BLaER1 treated with 17β-estradiol and CSF1 and Interleukin-3, amounts not matched to agents 10 nM and 100 nM (cell line): ENCODE measurements around the gene TMEM238L.

Experiments used
- H3K27ac ChIP-seq, 11 experiments: shearing (Covaris generic); formaldehyde crosslinking; 2 replicates each; pipeline ENCODE4 v1.8.1; 2022
- H3K27me3 ChIP-seq, 11 experiments: shearing (Covaris generic); formaldehyde crosslinking; 2 replicates each; pipeline ENCODE4 v1.8.1; 2022
- H3K36me3 ChIP-seq, 11 experiments: shearing (Covaris generic); formaldehyde crosslinking; 2 replicates each; pipeline ENCODE4 v1.8.1; 2022
- H3K4me1 ChIP-seq, 10 experiments: shearing (Covaris generic); formaldehyde crosslinking; 2 replicates each; pipeline ENCODE4 v1.8.1; 2022
- H3K4me2 ChIP-seq, 11 experiments: shearing (Covaris generic); formaldehyde crosslinking; 2 replicates each; pipeline ENCODE4 v1.8.1; 2022
- H3K4me3 ChIP-seq, 10 experiments: shearing (Covaris generic); formaldehyde crosslinking; 2 replicates each; pipeline ENCODE4 v1.8.1; 2022
- H3K9ac ChIP-seq, 11 experiments: shearing (Covaris generic); formaldehyde crosslinking; 2 replicates each; pipeline ENCODE4 v1.8.1; 2022
- H3K9me3 ChIP-seq, 11 experiments: shearing (Covaris generic); formaldehyde crosslinking; replicated peaks in 1 of 11; 2 replicates each; pipeline ENCODE4 v1.8.1; 2022
- H4K20me1 ChIP-seq, 11 experiments: shearing (Covaris generic); formaldehyde crosslinking; 2 replicates each; pipeline ENCODE4 v1.8.1; 2022
- Cebpa-rat ChIP-seq, 11 experiments: shearing (Covaris generic); IDR thresholded peaks; 2 replicates each; pipeline ENCODE4 v1.8.1; 2022

TMEM238L gene

DNA sequence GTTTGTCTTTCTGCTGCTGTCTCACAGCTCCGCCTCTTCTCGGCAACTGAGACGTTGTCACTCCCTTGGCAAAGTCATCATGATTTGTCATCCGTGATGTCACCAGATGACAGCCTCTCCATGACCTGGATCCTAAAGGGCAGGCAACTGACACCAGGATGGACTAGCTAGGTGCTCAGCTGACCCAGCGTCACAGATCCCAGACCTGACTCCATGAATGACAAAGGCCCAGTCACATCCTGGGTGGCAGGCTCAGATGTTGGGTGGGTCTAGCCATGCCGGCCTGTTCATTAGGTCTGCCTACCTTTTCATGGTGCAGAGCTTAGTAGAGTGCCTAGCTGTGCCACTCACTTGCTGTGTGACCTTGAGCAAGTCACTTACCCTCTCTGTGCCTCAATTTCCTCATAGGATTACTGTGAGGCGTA is 3.8 kb upstream of the TMEM238L start:
- Histone ChIP-seq H3K9me3 (no peaks in the 10 kb centered on the region), H3K4me2 (no peak overlapping the region), H3K27ac (no peak overlapping the region), H4K20me1 (no peaks in the 10 kb centered on the region), H3K27me3 (no peaks in the 10 kb centered on the region), H3K4me3 (no peak overlapping the region), H3K4me1 (peaks cover 0 to 7% (median 0%) of the 10 kb centered on the region in 10 experiments; a peak in 4 of 20 replicates), H3K9ac (no peak overlapping the region), H3K36me3 (no peaks in the 10 kb centered on the region)
- TF ChIP-seq Cebpa-rat (IDR thresholded peaks at IDR 0.05), result no peak

DNA sequence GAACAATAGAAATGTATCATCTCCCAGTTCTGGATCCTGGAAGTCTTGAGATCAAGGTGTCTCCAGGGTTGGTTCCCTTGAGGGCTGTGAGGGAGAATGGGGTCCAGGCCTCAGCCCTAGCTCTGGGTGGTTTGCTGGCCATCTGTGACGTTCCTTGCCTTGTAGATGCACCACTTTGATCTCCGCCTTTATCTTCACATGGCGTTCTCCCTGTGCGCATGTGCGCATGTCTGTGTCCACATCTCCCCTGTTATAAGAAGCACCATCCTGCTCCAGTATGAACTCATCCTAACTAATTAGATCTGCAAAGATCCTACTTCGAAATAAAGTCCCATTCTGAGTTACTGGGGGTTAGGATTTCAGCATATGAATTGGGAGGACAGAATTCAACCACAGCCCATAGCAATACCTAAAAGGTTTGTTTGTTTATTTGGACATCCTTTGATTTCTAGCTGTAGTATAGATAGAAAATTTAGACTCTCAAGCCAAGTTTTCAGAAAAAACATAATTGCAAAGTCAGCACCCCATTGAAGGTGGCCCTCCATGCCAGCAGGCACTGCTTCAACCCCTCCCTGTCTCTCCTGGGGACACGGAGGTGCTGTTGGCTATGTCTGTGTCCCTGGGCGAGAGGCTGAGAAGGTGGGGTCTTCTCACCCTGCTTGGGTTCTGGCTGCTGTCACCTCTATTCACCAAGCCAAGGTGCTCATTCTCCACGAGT is 2.8 kb upstream of the TMEM238L start:
- Histone ChIP-seq H3K4me2 (no peak overlapping the region), H3K36me3 (no peaks in the 10 kb centered on the region), H4K20me1 (no peaks in the 10 kb centered on the region), H3K4me1 (peaks cover 0 to 10% (median 0%) of the 10 kb centered on the region in 10 experiments; a peak in 4 of 20 replicates), H3K4me3 (no peak overlapping the region), H3K9me3 (no peaks in the 10 kb centered on the region), H3K27ac (no peak overlapping the region), H3K27me3 (no peaks in the 10 kb centered on the region), H3K9ac (no peak overlapping the region)
- no peak for TF ChIP-seq Cebpa-rat (IDR thresholded peaks at IDR 0.05)

DNA sequence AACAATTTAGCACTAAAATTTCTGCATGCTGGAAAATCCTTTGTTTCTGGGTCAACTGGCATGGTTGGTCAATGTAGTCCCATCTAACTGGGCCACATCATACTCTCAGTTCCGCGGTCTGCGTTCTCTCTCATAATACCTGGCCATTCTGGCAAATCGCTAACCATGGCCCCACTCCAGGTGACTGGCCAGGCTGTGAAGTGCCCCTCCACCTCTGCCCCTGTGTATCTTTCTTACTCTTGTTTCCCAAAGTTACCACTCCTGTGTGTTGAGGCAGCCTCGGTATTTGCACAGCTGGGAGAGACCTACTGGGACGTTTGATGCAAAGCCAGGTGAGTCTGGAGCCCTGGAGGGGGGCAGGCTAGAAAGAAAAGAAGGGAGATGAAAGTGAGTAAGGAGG is 2.0 kb upstream of the TMEM238L start:
- Histone ChIP-seq H3K27ac (no peak overlapping the region), H3K36me3 (no peaks in the 10 kb centered on the region), H3K4me2 (no peak overlapping the region), H3K9me3 (no peaks in the 10 kb centered on the region), H4K20me1 (no peaks in the 10 kb centered on the region), H3K4me3 (no peak overlapping the region), H3K9ac (no peak overlapping the region), H3K27me3 (no peaks in the 10 kb centered on the region), H3K4me1 (peaks cover 0 to 10% (median 0%) of the 10 kb centered on the region in 10 experiments; a peak in 4 of 20 replicates)
- TF ChIP-seq Cebpa-rat (IDR thresholded peaks at IDR 0.05), result no peak

- Histone ChIP-seq H3K9ac (no peak overlapping the region), H3K4me2 (no peak overlapping the region), H3K9me3 (no peaks in the 10 kb centered on the region), H3K36me3 (no peaks in the 10 kb centered on the region), H4K20me1 (no peaks in the 10 kb centered on the region), H3K4me3 (no peak overlapping the region), H3K27me3 (no peaks in the 10 kb centered on the region), H3K4me1 (peaks cover 0 to 12% (median 2%) of the 10 kb centered on the region in 10 experiments; a peak in 8 of 20 replicates), H3K27ac (no peak overlapping the region)
- no peak for TF ChIP-seq Cebpa-rat (IDR thresholded peaks at IDR 0.05)
These were observed 647 bp upstream of the TMEM238L start for GRCh38 chr17:10804546-10804945.

GRCh38 chr17:10803350-10803749 is 549 bp downstream of the TMEM238L start:
- H3K4me3 ChIP-seq, result no peak overlapping the region
- no peaks in the 10 kb centered on the region for H4K20me1 ChIP-seq
- H3K27me3 ChIP-seq, result no peaks in the 10 kb centered on the region
- no peak for TF ChIP-seq Cebpa-rat (IDR thresholded peaks at IDR 0.05)
- H3K4me1 ChIP-seq, result peaks cover 0 to 24% (median 12%) of the 10 kb centered on the region in 10 experiments; a peak in 14 of 20 replicates
- H3K27ac ChIP-seq, result no peak overlapping the region
- H3K9ac ChIP-seq, result no peak overlapping the region
- H3K4me2 ChIP-seq, result peak overlapping the region in 3 of 11 experiments; percentile 23 to 29 (median 23); a peak in 3 of 22 replicates
- no peaks in the 10 kb centered on the region for H3K36me3 ChIP-seq
- H3K9me3 ChIP-seq, result no peaks in the 10 kb centered on the region

DNA sequence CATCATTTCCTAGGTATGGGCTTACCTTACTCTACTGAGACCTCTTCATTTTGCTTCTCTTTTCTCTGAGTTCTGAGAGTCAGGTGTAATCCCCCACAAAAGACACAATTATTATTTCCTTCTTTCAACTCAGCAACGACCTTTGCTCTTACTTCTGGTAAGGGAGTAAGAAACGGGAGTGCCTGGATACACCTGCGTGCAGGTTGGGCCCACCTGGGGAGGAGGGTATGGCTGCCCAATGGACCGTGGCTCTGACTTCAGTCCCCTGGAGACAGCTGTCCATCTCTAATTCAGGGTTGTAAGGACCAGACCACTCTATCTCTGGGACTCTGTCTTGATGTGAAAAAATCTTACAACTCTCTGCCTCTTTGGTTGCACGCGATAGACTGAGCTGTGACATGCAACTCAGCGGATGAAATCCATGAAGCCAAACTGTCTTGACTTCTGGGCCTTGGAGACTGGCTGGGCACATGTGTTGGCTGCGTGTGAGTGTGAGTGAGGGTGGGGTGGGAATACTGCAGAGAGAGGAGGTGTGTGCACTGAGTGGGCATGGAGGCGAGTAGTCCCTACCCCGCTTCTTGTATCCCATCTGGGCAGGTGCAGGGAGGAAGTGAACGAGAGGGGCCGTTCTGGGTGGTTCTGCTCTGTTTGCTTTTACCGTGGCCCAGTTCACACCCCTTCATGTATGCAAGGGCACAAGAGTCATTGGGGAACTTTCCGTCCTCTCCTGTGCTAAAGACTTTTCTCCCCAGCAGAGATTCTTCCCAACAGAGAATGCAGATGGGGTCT is 1.2 kb downstream of the TMEM238L start:
- no peak overlapping the region for H3K9ac ChIP-seq
- peak overlapping the region in 5 of 11 experiments; percentile 7 to 29 (median 23); a peak in 4 of 22 replicates for H3K4me2 ChIP-seq

DNA sequence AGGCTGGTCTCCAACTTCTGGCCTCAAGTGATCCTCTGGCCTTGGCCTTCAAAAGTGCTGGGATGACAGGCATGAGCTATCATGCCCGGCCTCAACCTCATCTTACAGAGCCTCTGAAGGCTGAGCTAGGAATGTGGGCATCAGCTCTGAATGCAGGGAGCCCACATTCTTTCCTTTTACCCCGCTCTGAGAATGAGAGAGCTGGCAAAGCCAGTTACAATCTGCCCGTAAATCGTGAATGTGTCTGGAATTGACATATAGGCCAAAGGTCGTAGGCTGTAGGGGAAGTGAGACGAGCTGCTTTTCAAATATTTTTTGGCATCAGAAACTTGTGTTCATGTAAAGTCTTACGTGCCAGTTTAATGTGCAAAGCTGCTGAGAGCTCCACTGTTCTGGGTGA is 4.5 kb downstream of the TMEM238L start:
- no peaks in the 10 kb centered on the region; a peak in 1 of 22 replicates for H4K20me1 ChIP-seq
- H3K36me3 ChIP-seq, result no peaks in the 10 kb centered on the region

More for the DNA sequence above, 1.2 kb downstream of the TMEM238L start:
- Histone ChIP-seq H3K4me1 (peaks cover 0 to 30% (median 18%) of the 10 kb centered on the region in 10 experiments; a peak in 14 of 20 replicates), H3K9me3 (no peaks in the 10 kb centered on the region), H3K36me3 (no peaks in the 10 kb centered on the region), H3K4me3 (no peak overlapping the region), H3K27ac (no peak overlapping the region), H4K20me1 (no peaks in the 10 kb centered on the region), H3K27me3 (no peaks in the 10 kb centered on the region)
- no peak for TF ChIP-seq Cebpa-rat (IDR thresholded peaks at IDR 0.05)

GRCh38 chr17:10798910-10799309 is 5.0 kb downstream of the TMEM238L start:
- H4K20me1 ChIP-seq, result no peaks in the 10 kb centered on the region; a peak in 1 of 22 replicates
- H3K4me3 ChIP-seq, result no peak overlapping the region
- TF ChIP-seq Cebpa-rat (IDR thresholded peaks at IDR 0.05), result no peak
- H3K36me3 ChIP-seq, result no peaks in the 10 kb centered on the region
- H3K4me2 ChIP-seq, result peak overlapping the region in 9 of 11 experiments; percentile 17 to 69 (median 50); a peak in 14 of 22 replicates
- H3K27ac ChIP-seq, result no peak overlapping the region
- H3K4me1 ChIP-seq, result peaks cover 0 to 33% (median 21%) of the 10 kb centered on the region in 10 experiments; a peak in 14 of 20 replicates
- 0 out of 22 replicates have a peak overlapping the region, but pooled peaks of 1 of the 11 experiments have one; percentile 11 for H3K9ac ChIP-seq
- H3K27me3 ChIP-seq, result no peaks in the 10 kb centered on the region
- no peaks in the 10 kb centered on the region for H3K9me3 ChIP-seq

More for the DNA sequence above, 4.5 kb downstream of the TMEM238L start:
- peaks cover 0 to 33% (median 21%) of the 10 kb centered on the region in 10 experiments; a peak in 14 of 20 replicates for H3K4me1 ChIP-seq
- H3K27ac ChIP-seq, result no peak overlapping the region
- no peak overlapping the region for H3K9ac ChIP-seq
- no peak for TF ChIP-seq Cebpa-rat (IDR thresholded peaks at IDR 0.05)
- no peak overlapping the region for H3K4me3 ChIP-seq
- H3K9me3 ChIP-seq, result no peaks in the 10 kb centered on the region
- H3K27me3 ChIP-seq, result no peaks in the 10 kb centered on the region
- peak overlapping the region in 9 of 11 experiments; percentile 17 to 69 (median 50); a peak in 12 of 22 replicates for H3K4me2 ChIP-seq

DNA sequence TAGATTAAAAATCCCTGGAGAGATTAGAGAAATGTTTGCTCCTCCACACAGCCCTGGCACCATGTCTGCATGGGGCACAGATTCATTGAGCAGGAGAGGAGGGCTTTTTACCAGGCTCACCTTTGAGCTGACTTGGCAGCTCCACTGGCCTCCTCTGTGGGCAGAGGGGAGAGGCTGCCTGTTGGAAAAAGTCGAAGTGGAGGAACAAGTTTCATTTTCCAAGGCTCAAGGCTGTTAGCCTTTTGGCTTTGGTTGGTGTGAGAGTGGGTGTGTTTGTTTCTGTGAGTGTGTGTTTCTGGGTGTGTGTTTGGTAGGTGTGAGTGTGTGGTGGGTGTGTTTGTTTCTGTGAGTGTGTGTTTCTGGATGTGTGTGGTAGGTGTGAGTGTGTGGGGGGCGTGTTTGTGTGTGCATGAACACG is 5.6 kb downstream of the TMEM238L start:
- H3K9me3 ChIP-seq, result no peaks in the 10 kb centered on the region
- no peaks in the 10 kb centered on the region for H3K27me3 ChIP-seq
- peaks cover 0 to 32% (median 21%) of the 10 kb centered on the region in 10 experiments; a peak in 14 of 20 replicates for H3K4me1 ChIP-seq

More for the DNA sequence above, 5.6 kb downstream of the TMEM238L start:
- Histone ChIP-seq H3K36me3 (no peaks in the 10 kb centered on the region), H3K9ac (0 out of 22 replicates have a peak overlapping the region, but pooled peaks of 1 of the 11 experiments have one; percentile 11), H3K4me2 (peak overlapping the region in 10 of 11 experiments; percentile 9 to 69 (median 47); a peak in 17 of 22 replicates), H3K4me3 (no peak overlapping the region), H4K20me1 (no peaks in the 10 kb centered on the region; a peak in 1 of 22 replicates), H3K27ac (no peak overlapping the region)
- TF ChIP-seq Cebpa-rat (IDR thresholded peaks at IDR 0.05), result no peak
